Spleen (tissue), 11 donors: ENCODE results near the gene PELI3. TPM values are rescaled to one million over a fixed set of nuclear protein-coding genes. Genes with fewer than 3 reads are reported as not detected.

Experiments used
- DNase-seq: peaks from one replicate; pipeline ENCODE4 v3.0.0-alpha.2; 2020
- H3K27ac ChIP-seq, 8 donors: fragments of 200-600 bp; sonication (generic) in 7 of 8; 1 replicate in 4 of 8; 2 replicates in 4 of 8; pipeline versions ENCODE4 v1.5.0 to v1.8.0; 2016 to 2021; ENCODE audit warnings: inconsistent platforms in 4 of 8, mild to moderate bottlenecking in 4 of 8, moderate library complexity in 1 of 8
- H3K27me3 ChIP-seq, 7 donors: fragments of 200-600 bp; sonication (generic) in 6 of 7; replicated peaks in 1 of 7; 1 replicate in 4 of 7; 2 replicates in 3 of 7; pipeline versions ENCODE4 v1.5.0 to v1.8.0; 2016 to 2021; ENCODE audit warnings: inconsistent platforms in 3 of 7, mild to moderate bottlenecking in 1 of 7
- H3K36me3 ChIP-seq, 6 donors: fragments of 200-600 bp; sonication (generic) in 5 of 6; 1 replicate in 4 of 6; 2 replicates in 2 of 6; pipeline versions ENCODE4 v1.5.0 to v1.8.0; 2016 to 2021; ENCODE audit warnings: inconsistent platforms in 2 of 6
- H3K4me1 ChIP-seq, 6 donors: fragments of 200-600 bp; sonication (generic) in 5 of 6; 1 replicate in 3 of 6; 2 replicates in 3 of 6; pipeline versions ENCODE4 v1.5.0 to v1.8.0; 2016 to 2021; ENCODE audit warnings: inconsistent platforms in 3 of 6
- H3K4me3 ChIP-seq, 8 donors: fragments of 200-600 bp; sonication (generic) in 7 of 8; 1 replicate in 4 of 8; 2 replicates in 4 of 8; pipeline versions ENCODE4 v1.5.0 to v1.8.0; 2016 to 2021; ENCODE audit warnings: inconsistent platforms in 4 of 8, mild to moderate bottlenecking in 4 of 8, moderate library complexity in 2 of 8
- H3K9me3 ChIP-seq, 8 donors: fragments of 200-600 bp; sonication (generic) in 7 of 8; 1 replicate in 4 of 8; 2 replicates in 4 of 8; pipeline versions ENCODE4 v1.5.0 to v1.8.0; 2016 to 2021; ENCODE audit warnings: inconsistent platforms in 4 of 8
- CTCF ChIP-seq, 11 experiments: fragments of 200-600 bp in 7 of 11; fragments of 450-650 bp in 4 of 11; sonication (generic) in 4 of 11; IDR thresholded peaks in 8 of 11; conservative IDR thresholded peaks in 3 of 11; 1 replicate in 7 of 11; 2 replicates in 4 of 11; pipeline versions ENCODE4 v1.4.0 to v1.8.0; 2016 to 2021; ENCODE audit warnings: antibody characterized with exemption in 11 of 11, inconsistent platforms in 4 of 11, mild to moderate bottlenecking in 1 of 11
- POLR2A ChIP-seq, 3 donors: fragments of 450-650 bp; IDR thresholded peaks; one replicate each; pipeline ENCODE4 v1.5.1; 2017; ENCODE audit warnings: antibody characterized with exemption in 3 of 3, mild to moderate bottlenecking in 1 of 3
- POLR2AphosphoS5 ChIP-seq, 3 donors: sonication (generic); formaldehyde crosslinking; IDR thresholded peaks; one replicate each; pipeline ENCODE4 v1.5.1; 2017; ENCODE audit warnings: antibody characterized with exemption in 3 of 3
- WGBS, 5 donors: extraction: QIAGEN DNeasy Blood & Tissue Kit in 3 of 5; methylation state at CpG; one replicate each; pipeline versions ENCODE4 v1.1.5 to v1.1.7; 2013 to 2018; 5-methylcytosine and 5-hydroxymethylcytosine counted together
- intact Hi-C: fragments of 100-400 bp; cut with DNase I; formaldehyde crosslinking; loops from one replicate; pipeline ENCODE4 v1.15.0; 2023; ENCODE audit warnings: low total_unique reads
- polyA plus RNA-seq, 3 donors: library from polyadenylated mRNA; stranded (reverse); fragments of 200-250 nt; gene quantifications; one replicate each; pipeline ENCODE4 v1.2.1, GENCODE V29; 2013
- total RNA-seq, 7 donors: library from RNA; depleted of rRNA in 3 of 7; stranded (reverse); fragments of >200 nt in 3 of 7; fragmentation: NEBNext Ultra II Directional in 4 of 7; extraction: Animal tissue kit (Norgen Biotek cat#: 25700) in 4 of 7; gene quantifications; one replicate each; pipeline versions ENCODE4 v1.1.0 to v1.2.1, GENCODE V29; 2016 to 2021
- donor health status: healthy with polysubstance abuse.
- donor health status: DM: no; HTN: no; CAD: no; lungs with moderate emphysema.
- donor health status: DM: no; HTN: no; CAD: no.
- donor health status: Bipolar disorder and iron deficiency.
- donor health status: healthy.
- donor health status: DM: no; HTN: no; CAD: no.
- donor health status: DM: yes; HTN: yes; CAD: no.

The PELI3 gene
- total and polyA plus RNA-seq, 10 donors: 2.4 to 14.6 (median 9.7) TPM

DNA sequence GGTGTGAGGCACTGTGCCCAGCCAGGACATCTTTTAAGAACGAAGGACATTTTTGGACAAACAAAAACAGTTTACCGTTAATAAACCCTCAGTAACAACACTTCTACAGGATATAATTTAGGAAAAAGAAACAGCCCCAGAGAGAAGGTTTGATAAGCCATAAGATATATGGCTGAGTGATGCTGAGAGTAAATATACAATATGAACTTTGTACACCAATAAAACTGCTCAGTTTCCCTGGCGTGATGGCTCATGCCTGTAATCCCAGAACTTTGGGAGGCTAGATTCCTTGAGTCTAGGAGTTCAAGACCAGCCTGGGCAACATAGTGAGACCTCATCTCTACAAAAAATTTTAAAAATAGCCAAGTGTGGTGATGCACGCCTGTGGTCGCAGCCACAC is 31.8 kb downstream of the PELI3 start:
- intact Hi-C loops: no loop called here
- no peak for TF ChIP-seq POLR2AphosphoS5 (IDR thresholded peaks at IDR 0.05)
- TF ChIP-seq CTCF (IDR thresholded peaks at IDR 0.05 in 8 of 11, conservative IDR thresholded peaks at IDR 0.05 in 3 of 11): no peak
- no peak for TF ChIP-seq POLR2A (IDR thresholded peaks at IDR 0.05)
- no peak overlapping the region for H3K27ac ChIP-seq
- no peak for DNase-seq
- peaks cover 0 to 99% (median 44%) of the 10 kb centered on the region in 6 donors for H3K36me3 ChIP-seq
- WGBS, 5 donors: 94 to 97% (median 96%) methylated on average over 5 of the region's 5 CpGs
- H3K27me3 ChIP-seq: no peaks in the 10 kb centered on the region
- no peaks in the 10 kb centered on the region for H3K4me1 ChIP-seq
- no peak overlapping the region for H3K4me3 ChIP-seq
- H3K9me3 ChIP-seq: no peaks in the 10 kb centered on the region

DNA sequence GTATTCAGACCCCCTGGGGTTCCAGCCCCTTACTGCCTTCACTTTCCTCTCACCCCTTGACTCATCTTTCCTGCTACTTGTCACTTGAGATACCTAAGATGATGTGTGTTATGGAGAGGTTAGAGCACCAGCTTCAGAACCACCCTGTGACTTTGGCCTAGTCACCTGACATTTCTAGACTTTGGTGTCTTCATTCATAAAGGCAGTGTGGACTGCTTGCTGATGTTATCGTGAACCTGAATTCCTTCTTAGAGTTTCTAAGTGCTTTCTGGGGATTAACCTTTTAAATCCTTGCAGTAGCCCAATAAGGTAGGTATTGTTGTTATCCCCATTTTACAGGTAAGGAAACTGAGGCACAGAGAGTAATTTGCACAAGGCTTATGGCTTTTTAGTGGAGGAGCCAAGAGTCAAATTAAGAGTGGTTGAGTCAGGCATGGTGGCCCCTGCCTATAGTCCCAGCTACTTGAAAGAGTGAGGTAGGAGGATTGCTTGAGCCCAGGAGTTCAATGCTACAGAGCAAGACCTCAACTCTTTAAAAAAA is 38.6 kb downstream of the PELI3 start:
- 5 to 95% (median 88%) methylated on average over 1 of the region's 1 CpG for WGBS, 5 donors
- no peak for DNase-seq
- H3K27me3 ChIP-seq: no peaks in the 10 kb centered on the region
- intact Hi-C loops: no loop called here
- peaks cover 0 to 79% (median 18%) of the 10 kb centered on the region in 6 donors for H3K36me3 ChIP-seq
- no peak overlapping the region for H3K27ac ChIP-seq
- H3K4me3 ChIP-seq: no peak overlapping the region
- peaks cover 0 to 13% (median 5%) of the 10 kb centered on the region in 6 donors for H3K4me1 ChIP-seq
- H3K9me3 ChIP-seq: no peaks in the 10 kb centered on the region
- TF ChIP-seq POLR2A (IDR thresholded peaks at IDR 0.05) (no peak), POLR2AphosphoS5 (IDR thresholded peaks at IDR 0.05) (no peak), CTCF (IDR thresholded peaks at IDR 0.05 in 8 of 11, conservative IDR thresholded peaks at IDR 0.05 in 3 of 11) (no peak)

GRCh38 chr11:66509131-66509561 is 42.4 kb downstream of the PELI3 start:
- TF ChIP-seq POLR2A (IDR thresholded peaks at IDR 0.05) (no peak), CTCF (IDR thresholded peaks at IDR 0.05 in 8 of 11, conservative IDR thresholded peaks at IDR 0.05 in 3 of 11) (no peak), POLR2AphosphoS5 (IDR thresholded peaks at IDR 0.05) (no peak)
- DNase-seq: no peak
- 74 to 86% (median 81%) methylated on average over 7 of the region's 7 CpGs for WGBS, 5 donors
- H3K4me3 ChIP-seq: no peak overlapping the region
- peaks cover 0 to 57% (median 11%) of the 10 kb centered on the region in 6 donors for H3K36me3 ChIP-seq
- no peaks in the 10 kb centered on the region for H3K9me3 ChIP-seq
- H3K27me3 ChIP-seq: no peaks in the 10 kb centered on the region
- peak overlapping the region in 4 of 8 donors; percentile 53 to 74 (median 69) for H3K27ac ChIP-seq
- H3K4me1 ChIP-seq: peaks cover 9 to 27% (median 18%) of the 10 kb centered on the region in 6 donors
- intact Hi-C loops: no loop called here

DNA sequence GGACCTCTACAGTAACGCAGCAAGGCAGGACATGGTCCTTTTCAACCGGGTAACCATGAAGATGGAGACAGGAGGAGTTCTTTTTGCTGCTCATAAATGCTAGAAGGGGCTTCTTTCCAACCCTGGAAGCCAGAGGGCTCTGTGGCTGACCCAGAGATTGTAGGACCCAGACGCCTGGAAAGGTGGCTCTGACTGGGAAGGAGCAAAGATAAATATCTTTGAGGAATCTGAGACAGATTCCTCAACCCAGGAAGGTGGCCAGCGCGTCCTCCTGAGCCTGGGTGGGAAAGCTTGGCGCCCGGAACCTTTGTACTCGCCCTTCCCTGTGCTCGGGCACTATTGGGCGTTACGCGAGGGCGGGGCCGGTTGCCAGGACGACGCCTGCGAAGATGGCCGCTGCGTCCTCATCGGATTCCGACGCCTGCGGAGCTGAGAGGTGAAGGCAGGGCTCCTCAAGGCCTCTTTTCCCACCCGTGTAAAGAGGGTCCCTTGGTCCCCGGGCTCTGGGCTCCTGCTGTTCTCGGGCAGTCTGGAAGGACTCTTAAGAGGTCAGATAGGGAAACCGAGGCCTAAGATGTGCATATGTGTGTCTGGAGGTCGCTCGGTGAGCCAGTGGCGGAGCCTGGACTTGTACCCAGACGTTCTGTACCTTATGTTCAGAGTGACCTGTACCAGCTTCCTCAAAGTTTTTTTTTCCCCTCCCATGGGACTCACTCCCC is 43.7 kb downstream of the PELI3 start, which contains the start of gene BBS1:
Gene BBS1, plus strand, starts transcription at position 365 of the 719 bp plus-strand sequence. Its CDS starts 25 bp downstream, at position 390.
- no peak for TF ChIP-seq POLR2A (IDR thresholded peaks at IDR 0.05)
- TF ChIP-seq POLR2AphosphoS5 (IDR thresholded peaks at IDR 0.05): peak; percentile 88 to 90 (median 88)
- no peak for TF ChIP-seq CTCF (IDR thresholded peaks at IDR 0.05 in 8 of 11, conservative IDR thresholded peaks at IDR 0.05 in 3 of 11)
- intact Hi-C loops: no loop called here
- peak within 1 kb of the TSS; percentile 72 to 97 (median 91) for H3K4me3 ChIP-seq
- H3K4me1 ChIP-seq: peaks cover 9 to 27% (median 18%) of the 10 kb centered on the region in 6 donors
- DNase-seq: peak; percentile 97
- peaks cover 0 to 57% (median 10%) of the 10 kb centered on the region in 6 donors for H3K36me3 ChIP-seq
- WGBS, 5 donors: 0 to 2% (median 1%) methylated on average over 30 to 31 of the region's 31 CpGs
- H3K27me3 ChIP-seq: no peaks in the 10 kb centered on the region
- peak within 1 kb of the TSS in 7 of 8 donors; percentile 36 to 74 (median 61) for H3K27ac ChIP-seq
- no peaks in the 10 kb centered on the region for H3K9me3 ChIP-seq
